SK-N-SH treated with all-trans-retinoic acid at 6 μM for 48 hours (cell line): Measurements from ENCODE around the gene SYPL1.

Source experiments
- ARNTL ChIP-seq: fragments of 450-650 bp; formaldehyde crosslinking; IDR thresholded peaks from 2 replicates; pipeline ENCODE4 v1.5.0; 2020; ENCODE audit warnings: low read depth, mild to moderate bottlenecking, moderate library complexity, borderline replicate concordance
- CREB5 ChIP-seq: fragments of 250-450 bp; sonication (Bioruptor Pico); IDR thresholded peaks from 2 replicates; pipeline ENCODE4 v1.5.1; 2020; ENCODE audit warnings: low read depth, mild to moderate bottlenecking, moderate library complexity
- GLIS3 ChIP-seq: fragments of 250-450 bp; sonication (Bioruptor Pico); IDR thresholded peaks from 2 replicates; pipeline ENCODE4 v1.5.0; 2020; ENCODE audit warnings: mild to moderate bottlenecking, moderate library complexity
- ISL1 ChIP-seq: fragments of 250-450 bp; sonication (Bioruptor Pico); IDR thresholded peaks from 2 replicates; pipeline ENCODE4 v2.1.2; 2022; ENCODE audit warnings: mild to moderate bottlenecking, moderate library complexity
- PATZ1 ChIP-seq: fragments of 250-450 bp; sonication (Bioruptor Pico); IDR thresholded peaks from 2 replicates; pipeline ENCODE4 v1.8.0; 2020; ENCODE audit warnings: mild to moderate bottlenecking, moderate library complexity, borderline replicate concordance
- POU6F1 ChIP-seq: fragments of 250-450 bp; sonication (Bioruptor Pico); IDR thresholded peaks from 2 replicates; pipeline ENCODE4 v1.8.0; 2021; ENCODE audit warnings: low read depth, mild to moderate bottlenecking, moderate library complexity, borderline replicate concordance
- RARB ChIP-seq: fragments of 250-450 bp; sonication (Bioruptor Pico); IDR thresholded peaks from 2 replicates; pipeline ENCODE4 v1.8.0; 2021; ENCODE audit warnings: mild to moderate bottlenecking, moderate library complexity
- TSHZ2 ChIP-seq: fragments of 250-450 bp; sonication (Bioruptor Pico); IDR thresholded peaks from 2 replicates; pipeline ENCODE4 v1.5.0; 2020; ENCODE audit warnings: mild to moderate bottlenecking, moderate library complexity
- ZFP3 ChIP-seq: fragments of 250-450 bp; sonication (Bioruptor Pico); IDR thresholded peaks from 2 replicates; pipeline ENCODE4 v1.5.0; 2020; ENCODE audit warnings: mild to moderate bottlenecking, moderate library complexity
- ZFP30 ChIP-seq: fragments of 450-650 bp; formaldehyde crosslinking; IDR thresholded peaks from 2 replicates; pipeline ENCODE4 v1.5.0; 2022; ENCODE audit warnings: mild to moderate bottlenecking, moderate library complexity
- ZNF70 ChIP-seq: fragments of 450-650 bp; formaldehyde crosslinking; IDR thresholded peaks from 2 replicates; pipeline ENCODE4 v1.5.0; 2020; ENCODE audit warnings: mild to moderate bottlenecking, moderate library complexity

GRCh38 chr7:106094780-106095179, 17.3 kb downstream of the SYPL1 start:
- TF ChIP-seq ZFP30 (CRISPR knock-in tag), result no peak
- TF ChIP-seq PATZ1 (CRISPR knock-in tag), result no peak
- TF ChIP-seq ARNTL, result no peak
- TF ChIP-seq RARB (CRISPR knock-in tag), result no peak
- TF ChIP-seq CREB5 (CRISPR knock-in tag), result no peak
- no peak for TF ChIP-seq POU6F1 (CRISPR knock-in tag)
- no peak for TF ChIP-seq TSHZ2
- TF ChIP-seq ZFP3 (CRISPR knock-in tag), result no peak
- no peak for TF ChIP-seq ZNF70 (CRISPR knock-in tag)
- no peak for TF ChIP-seq GLIS3 (CRISPR knock-in tag)
- TF ChIP-seq ISL1 (CRISPR knock-in tag), result no peak
